Endothelial cell of umbilical vein (primary cell): ENCODE measurements around the gene EPYC.

Experiments used
- POLR2AphosphoS5 ChIP-seq: IDR thresholded peaks from 2 replicates; pipeline ENCODE4 v1.6.1; 2012; ENCODE audit warnings: low read depth, mild to moderate bottlenecking, control low read depth, low read length, moderate library complexity; ENCODE audit not compliant: insufficient read depth
- TF ChIP-seq, protein P1 (sequence below), 2 donors: IDR thresholded peaks; 1 replicate in 1 of 2; 2 replicates in 1 of 2; pipeline ENCODE4 v1.5.1; 2011; ENCODE audit warnings: low read length in 2 of 2, mild to moderate bottlenecking in 2 of 2, moderate library complexity in 2 of 2, control low read depth in 1 of 2, inconsistent platforms in 1 of 2, low read depth in 1 of 2; ENCODE audit not compliant: insufficient read depth in 1 of 2; ENCODE audit errors: extremely low read depth in 1 of 2

DNA sequence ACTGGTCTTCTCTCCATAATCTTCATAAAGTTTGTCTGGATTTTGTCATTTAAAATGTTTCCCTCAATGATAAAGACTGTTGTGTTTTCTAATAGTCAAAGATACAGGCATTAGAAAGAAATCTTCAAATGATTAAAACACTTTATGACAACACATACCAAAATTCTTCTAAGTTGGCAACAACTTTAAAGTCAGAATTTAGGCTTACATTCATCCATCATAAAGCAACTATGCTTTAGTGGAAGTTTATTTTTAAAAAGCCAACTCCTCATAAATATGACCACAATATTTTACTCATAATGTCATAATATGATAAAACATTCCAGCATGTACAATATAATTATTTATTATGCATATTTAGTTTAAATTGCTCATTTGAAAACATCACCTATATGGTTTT is 32.5 kb downstream of the EPYC start:
- no peak for TF ChIP-seq POLR2AphosphoS5
- TF ChIP-seq, protein P1, sequence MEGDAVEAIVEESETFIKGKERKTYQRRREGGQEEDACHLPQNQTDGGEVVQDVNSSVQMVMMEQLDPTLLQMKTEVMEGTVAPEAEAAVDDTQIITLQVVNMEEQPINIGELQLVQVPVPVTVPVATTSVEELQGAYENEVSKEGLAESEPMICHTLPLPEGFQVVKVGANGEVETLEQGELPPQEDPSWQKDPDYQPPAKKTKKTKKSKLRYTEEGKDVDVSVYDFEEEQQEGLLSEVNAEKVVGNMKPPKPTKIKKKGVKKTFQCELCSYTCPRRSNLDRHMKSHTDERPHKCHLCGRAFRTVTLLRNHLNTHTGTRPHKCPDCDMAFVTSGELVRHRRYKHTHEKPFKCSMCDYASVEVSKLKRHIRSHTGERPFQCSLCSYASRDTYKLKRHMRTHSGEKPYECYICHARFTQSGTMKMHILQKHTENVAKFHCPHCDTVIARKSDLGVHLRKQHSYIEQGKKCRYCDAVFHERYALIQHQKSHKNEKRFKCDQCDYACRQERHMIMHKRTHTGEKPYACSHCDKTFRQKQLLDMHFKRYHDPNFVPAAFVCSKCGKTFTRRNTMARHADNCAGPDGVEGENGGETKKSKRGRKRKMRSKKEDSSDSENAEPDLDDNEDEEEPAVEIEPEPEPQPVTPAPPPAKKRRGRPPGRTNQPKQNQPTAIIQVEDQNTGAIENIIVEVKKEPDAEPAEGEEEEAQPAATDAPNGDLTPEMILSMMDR (IDR thresholded peaks at IDR 0.05; ENCODE audit: extremely low read depth in 1 of 2, insufficient read depth in 1 of 2, low read depth in 1 of 2, low read length in 2 of 2) = no peak
